GM12874 (cell line): ENCODE data around the gene CATSPERD.

ENCODE experiments used
- TF ChIP-seq, protein P1 (sequence below): IDR thresholded peaks from 2 replicates; pipeline ENCODE4 v1.5.1; 2011; ENCODE audit warnings: low read depth, mild to moderate bottlenecking, control low read depth, low read length, moderate library complexity; ENCODE audit not compliant: insufficient read depth

CATSPERD gene

DNA sequence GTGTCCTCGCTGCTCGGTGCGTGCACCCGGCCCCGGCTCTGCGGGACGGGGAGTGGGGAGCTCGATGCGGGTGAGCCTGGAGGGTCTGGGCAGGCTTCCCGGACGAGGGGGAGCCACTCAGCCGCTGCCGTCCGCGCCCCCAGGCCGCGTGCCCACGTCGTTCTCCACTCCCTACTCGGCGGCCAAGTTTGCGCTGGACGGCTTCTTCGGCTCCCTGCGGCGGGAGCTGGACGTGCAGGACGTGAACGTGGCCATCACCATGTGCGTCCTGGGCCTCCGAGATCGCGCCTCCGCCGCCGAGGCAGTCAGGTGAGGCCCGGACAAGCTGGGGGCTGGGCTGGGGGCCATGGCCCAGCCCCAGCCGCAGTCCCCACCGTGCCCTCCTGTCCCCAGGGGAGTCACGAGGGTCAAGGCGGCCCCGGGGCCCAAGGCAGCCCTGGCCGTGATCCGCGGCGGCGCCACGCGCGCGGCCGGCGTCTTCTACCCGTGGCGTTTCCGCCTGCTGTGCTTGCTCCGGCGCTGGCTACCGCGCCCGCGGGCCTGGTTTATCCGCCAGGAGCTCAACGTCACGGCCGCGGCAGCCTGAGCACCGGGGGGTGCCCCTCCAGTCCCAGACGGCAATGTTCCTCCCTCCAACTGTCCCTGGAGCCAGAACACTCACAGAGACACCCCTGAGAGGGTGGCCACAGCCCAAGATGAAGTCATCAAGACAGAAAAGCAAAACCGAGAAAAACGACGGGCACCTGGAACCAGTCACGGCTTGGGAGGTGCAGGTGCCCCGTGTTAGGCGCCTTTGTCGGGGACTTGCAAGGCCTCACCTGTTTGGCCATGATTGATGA, 32.9 kb upstream of the CATSPERD start:
- TF ChIP-seq, protein P1, sequence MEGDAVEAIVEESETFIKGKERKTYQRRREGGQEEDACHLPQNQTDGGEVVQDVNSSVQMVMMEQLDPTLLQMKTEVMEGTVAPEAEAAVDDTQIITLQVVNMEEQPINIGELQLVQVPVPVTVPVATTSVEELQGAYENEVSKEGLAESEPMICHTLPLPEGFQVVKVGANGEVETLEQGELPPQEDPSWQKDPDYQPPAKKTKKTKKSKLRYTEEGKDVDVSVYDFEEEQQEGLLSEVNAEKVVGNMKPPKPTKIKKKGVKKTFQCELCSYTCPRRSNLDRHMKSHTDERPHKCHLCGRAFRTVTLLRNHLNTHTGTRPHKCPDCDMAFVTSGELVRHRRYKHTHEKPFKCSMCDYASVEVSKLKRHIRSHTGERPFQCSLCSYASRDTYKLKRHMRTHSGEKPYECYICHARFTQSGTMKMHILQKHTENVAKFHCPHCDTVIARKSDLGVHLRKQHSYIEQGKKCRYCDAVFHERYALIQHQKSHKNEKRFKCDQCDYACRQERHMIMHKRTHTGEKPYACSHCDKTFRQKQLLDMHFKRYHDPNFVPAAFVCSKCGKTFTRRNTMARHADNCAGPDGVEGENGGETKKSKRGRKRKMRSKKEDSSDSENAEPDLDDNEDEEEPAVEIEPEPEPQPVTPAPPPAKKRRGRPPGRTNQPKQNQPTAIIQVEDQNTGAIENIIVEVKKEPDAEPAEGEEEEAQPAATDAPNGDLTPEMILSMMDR, result no peak

DNA sequence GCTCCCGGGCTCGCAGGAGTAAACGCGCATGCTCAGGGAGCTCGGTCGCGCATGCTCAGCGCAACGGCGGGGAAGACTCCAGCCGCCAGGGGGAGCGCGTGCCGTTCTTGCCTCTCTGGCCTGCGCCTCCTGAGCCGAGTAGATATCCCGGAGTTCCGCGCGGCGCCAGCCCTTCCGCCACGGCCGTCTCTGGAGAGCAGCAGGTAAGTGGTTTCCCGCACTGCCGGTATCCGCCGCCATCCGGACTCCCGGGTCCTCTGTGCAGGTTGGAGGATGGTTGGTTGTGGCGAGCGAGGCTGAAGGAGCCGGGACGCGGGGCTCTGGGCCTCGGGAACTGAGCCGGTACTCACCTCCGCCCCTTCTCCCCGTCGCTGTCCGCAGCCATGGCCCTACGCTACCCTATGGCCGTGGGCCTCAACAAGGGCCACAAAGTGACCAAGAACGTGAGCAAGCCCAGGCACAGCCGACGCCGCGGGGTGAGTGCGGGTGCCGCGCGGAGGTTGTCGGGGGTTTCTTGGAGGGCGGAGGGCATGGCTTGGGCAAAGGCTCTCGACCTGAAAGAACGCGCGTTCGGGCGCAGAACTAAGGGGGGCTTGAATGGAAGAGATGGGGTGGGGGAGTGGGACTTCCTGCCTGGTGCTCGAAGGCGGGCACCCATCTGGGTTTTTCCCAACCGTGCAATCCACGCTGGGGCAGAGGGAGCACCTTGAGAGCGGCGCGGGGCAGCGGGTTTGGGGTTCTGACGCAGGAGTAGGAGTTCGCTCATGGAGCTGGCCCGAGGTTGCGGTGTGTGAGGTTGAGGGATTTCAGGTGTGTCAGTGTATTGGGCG, 30.1 kb upstream of the CATSPERD start, which contains the start of gene RPL36:
TSS of gene RPL36 (plus strand) at position 171 of the 830 bp plus-strand sequence. CDS start at position 384, 213 bp downstream.
- TF ChIP-seq, protein P1, result peak; percentile 99

DNA sequence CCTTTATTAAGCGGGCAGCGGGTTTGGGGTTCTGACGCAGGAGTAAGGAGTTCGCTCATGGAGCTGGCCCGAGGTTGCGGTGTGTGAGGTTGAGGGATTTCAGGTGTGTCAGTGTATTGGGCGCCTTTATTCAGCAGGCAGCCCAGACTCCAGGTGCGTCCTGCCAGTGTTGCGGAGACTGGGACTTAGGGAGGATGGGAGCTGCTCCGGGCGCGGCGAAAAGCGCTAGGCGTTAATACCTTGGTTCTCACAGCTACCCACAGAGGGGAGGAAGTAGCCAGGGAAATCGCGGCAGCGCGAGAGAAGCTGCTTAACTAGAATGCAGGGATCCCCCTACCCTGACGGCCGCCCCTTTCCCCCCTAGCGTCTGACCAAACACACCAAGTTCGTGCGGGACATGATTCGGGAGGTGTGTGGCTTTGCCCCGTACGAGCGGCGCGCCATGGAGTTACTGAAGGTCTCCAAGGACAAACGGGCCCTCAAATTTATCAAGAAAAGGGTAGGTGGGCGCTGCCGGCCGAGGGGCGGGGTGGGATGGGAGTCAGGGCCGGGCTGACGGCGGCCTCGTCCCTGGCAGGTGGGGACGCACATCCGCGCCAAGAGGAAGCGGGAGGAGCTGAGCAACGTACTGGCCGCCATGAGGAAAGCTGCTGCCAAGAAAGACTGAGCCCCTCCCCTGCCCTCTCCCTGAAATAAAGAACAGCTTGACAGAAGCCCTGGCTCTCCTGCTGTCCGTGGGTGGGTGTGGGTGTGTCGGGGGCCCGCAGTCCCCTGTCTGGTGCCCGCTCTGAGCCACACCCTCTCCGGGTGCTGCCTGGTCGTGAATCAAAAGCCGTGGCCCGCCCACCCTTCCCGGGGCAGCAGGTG, 29.2 kb upstream of the CATSPERD start:
- TF ChIP-seq, protein P1, result no peak

DNA sequence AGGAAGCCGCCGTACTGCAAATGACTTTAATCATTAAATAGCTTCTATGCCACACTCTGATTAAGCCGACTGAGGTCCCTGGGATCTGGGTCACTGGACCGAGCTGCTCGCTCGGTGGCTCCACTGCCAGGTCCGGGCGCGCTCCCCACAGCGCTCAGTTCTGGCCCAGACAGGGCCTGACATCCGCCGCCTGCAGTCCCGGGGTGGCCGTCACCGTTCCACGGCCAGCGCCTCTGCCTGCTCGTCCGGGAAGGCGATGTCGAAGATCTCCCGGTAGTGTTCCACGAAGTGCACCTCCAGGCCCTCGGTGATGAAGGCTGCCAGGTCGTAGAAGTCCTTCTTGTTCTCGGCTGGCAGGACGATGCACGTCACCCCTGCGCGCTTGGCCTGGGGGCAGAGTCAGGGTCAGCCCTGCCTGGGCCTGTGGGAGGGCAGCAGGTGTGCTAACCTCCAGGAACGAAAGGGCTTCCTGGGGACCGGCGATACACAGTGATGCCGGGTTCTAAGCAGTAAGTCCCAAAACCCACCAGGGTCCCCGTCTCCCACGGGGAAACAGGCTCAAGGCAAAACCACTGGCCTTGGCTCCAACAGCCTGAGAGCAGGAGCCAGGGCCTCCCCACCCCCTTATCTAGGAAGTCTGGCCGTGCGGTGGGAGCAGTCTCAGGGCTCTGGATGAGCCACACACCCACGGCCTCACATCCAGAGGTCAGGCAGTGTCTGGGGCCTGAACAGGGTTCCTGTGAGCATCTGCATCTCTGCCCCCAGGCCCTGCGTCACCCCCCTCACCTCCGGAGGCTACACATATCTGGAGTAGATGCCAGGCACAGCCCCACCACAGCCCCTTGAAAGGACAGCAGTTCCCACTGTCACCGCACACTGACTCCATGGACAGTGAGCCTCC, 28.4 kb upstream of the CATSPERD start:
- TF ChIP-seq, protein P1, result no peak

DNA sequence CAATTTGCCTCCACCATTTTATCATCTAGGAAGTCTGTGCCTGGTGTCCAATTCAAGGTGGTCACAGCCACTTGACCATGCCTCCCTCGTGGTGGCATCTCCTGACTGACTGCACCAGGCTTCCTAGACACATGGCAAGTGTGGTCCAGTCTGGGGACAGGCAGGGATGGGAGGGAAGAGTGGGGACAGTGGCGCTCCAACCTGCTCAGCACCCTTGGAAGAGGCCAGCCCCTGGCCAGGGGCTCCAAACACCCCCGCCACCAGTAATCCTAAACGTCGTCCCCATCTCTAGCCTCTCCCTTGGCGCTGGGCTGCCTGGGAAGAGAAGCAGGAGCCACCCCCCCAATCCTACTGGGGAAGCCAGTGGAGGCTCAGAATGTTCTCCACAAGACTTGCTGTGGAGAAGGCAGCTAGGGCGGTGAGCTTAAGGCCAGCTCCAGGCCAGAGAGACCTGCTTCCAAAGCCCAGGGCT, 27.7 kb upstream of the CATSPERD start:
- TF ChIP-seq, protein P1, result no peak
